Middle frontal gyrus (tissue), 1 donor: Measurements from ENCODE around the gene PAQR3.

ENCODE experiments used
- DNase-seq: peaks from one replicate; pipeline ENCODE4 v3.0.0-alpha.2; 2015; ENCODE audit warnings: low spot score; ENCODE audit errors: extremely low spot score

Gene PAQR3

GRCh38 chr4:78938868-78939666 is at the start of gene PAQR3:
TSS of gene PAQR3 (minus strand) at chr4:78939438. CDS start at chr4:78939224, 214 bp downstream.
- peak; percentile 82 for DNase-seq

- no peak for DNase-seq
These were observed 48.4 kb upstream of the PAQR3 start for GRCh38 chr4:78987683-78988082.

DNA sequence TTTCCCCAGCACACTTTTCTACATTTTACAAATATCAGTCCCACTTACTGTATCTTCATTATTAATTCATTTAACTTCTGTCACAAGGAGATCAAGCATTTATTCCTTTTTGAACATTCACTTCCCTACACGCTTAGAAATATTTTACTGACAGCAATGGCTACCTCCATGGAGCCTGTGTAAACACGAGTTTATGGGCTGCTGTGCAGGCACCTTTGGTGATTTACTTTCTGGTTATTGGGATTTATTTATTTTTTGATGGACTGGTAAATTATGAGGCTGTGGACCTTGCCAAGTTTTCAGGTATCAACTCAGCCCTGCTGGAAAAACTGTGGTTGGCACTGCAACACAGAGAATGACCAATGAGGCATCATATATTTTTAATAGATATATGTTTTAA is 45.4 kb upstream of the PAQR3 start:
- no peak for DNase-seq

DNA sequence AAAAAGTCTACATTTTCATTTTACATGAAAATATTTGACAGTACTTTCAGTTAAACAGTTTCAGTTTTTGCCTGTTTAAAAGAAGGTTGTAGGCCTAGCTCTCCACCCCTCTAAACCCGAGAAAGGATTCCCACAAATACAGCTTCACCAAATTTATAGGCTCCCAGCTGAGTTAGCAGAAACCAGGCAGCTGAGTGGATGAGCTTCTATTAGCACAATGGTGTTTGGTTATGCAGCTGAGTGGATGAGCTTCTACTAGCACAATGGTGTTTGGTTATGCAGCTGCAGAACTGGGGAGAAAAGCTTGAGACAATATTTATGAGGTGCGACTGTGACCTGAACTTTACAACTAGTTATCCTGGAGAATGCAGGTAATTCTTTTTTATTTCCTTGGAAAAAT is 36.6 kb upstream of the PAQR3 start:
- DNase-seq = no peak

GRCh38 chr4:78971776-78972175 is 32.5 kb upstream of the PAQR3 start:
- DNase-seq = no peak

GRCh38 chr4:78971326-78971725 is 32.1 kb upstream of the PAQR3 start:
- no peak for DNase-seq

- no peak for DNase-seq
These were observed 23.4 kb upstream of the PAQR3 start for GRCh38 chr4:78962597-78963115.

DNA sequence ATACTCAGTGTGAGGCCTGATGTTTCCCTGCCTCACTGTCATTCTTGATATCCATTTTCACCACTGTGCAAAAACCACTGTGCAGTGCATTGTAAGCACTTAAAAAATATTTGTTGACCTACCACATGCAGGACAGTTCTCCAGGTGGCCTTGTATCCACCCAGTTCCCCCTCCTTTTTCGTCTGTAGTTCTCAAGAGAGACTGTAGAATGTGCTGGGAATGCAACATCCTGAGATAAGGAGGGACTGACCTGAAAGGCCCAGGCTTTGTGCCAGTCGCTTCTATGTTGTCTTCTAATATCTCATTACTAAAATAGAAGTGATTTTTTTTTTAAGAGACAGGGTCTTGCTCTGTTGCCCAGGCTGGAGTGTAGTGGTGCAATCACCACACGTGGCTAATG is 21.7 kb upstream of the PAQR3 start:
- DNase-seq = no peak

GRCh38 chr4:78956975-78957374 is 17.7 kb upstream of the PAQR3 start:
- no peak for DNase-seq

DNA sequence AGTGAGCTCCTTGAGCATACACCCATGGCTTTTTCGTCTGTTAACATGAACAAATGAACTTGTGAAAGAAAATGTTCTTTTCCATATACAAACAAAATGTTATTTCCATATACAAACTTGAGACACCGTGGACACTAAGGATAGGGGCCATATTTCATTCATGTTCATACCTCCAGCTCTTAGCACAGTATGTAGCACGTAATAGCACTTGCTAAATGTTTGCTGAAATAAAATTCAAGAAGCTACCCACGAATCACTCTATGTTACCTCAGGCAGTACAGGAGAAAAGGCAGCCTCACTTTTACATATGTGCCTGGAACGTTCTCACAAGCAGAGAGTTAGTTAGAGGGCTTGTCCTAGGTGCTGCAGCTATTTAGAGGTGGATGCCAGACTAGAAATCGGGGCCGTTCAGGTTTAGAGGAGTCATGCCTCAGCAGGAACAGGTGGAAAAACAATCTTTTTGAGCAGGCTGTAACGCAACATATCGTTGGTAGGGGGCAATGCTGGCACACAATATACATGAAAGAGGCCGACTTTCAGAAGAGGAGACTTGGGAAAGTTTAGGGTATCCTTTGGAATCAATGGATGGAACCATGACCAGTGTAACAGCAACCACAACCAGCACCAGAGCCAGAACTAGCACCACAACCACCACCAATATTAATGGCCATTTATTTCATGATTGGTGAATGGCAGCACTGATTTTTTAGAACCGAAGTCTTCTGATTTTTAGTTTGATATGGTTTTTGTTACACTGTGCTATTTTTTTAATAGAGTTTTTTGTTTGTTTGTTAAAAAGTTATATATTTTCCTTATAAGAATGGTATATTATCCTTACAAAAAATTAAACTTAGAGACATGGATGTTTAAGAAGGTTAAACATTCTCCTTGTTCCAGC is 14.8 kb upstream of the PAQR3 start:
- no peak for DNase-seq

DNA sequence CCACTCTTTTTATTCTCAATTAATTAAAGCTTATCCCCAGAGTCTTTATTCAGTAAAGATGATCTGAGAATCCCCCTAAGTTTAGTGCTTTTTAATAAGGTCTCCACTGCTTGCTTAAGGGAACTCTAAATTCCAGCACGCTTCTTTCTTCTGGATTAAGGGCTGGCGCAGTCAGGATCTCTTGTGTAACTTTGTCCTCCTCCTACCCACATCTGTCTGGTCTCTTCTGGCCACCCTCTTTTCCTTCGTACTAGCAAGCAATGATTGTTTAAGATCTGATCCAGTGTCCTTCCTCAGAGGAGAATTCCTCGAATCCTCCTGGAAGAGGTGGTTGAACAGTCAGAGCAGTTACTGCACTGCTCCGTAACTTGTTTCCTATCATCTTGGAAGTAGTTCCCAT is 14.0 kb upstream of the PAQR3 start:
- DNase-seq = no peak

- no peak for DNase-seq
These were observed 12.7 kb upstream of the PAQR3 start for GRCh38 chr4:78951862-78952472.

- DNase-seq = no peak
These were observed 10.5 kb upstream of the PAQR3 start for GRCh38 chr4:78949735-78950134.

DNA sequence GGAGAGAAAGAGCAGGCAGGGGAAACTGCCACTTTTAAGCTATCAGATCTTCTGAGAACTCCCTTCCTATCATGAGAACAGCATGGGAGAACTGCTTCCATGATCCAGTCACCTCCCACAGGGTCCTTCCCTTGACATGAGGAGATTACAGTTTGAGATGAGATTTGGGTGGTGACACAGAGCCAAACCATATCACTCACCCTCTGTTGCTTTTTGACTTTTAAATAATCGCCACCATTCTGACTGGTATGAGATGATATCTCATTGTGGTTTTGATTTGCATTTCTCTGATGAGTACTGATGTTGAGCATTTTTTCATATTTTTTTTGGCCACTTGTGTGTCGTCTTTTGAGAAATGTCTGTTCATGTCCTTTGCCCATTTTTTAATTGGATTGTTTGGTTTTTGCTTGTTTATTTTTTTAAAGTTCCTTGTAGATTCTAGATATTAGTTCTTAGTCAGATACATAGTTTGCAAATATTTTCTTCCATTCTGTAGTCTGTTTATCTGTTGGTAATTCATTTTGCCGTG is 6.5 kb upstream of the PAQR3 start:
- DNase-seq = no peak

DNA sequence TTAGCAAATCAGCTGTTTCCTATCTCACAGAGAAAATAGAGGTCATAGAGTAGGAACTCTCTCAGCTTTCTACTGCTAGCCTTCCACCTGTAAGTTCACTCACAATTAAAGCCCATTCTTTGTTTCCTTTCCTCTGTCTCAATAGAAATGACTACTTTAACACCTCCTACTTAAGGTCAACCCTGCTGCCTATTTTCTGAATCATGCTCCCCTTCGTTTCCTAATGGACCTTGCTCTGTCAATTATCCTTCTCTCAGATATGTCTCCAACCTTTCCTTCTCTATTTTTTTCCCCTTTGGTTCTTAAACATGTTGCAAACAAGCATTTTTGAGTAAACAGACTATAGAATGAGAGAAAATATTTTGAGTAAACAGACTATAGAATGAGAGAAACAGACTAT is 5.1 kb upstream of the PAQR3 start:
- DNase-seq = no peak

GRCh38 chr4:78940752-78941151 is 1.5 kb upstream of the PAQR3 start:
- DNase-seq = no peak

DNA sequence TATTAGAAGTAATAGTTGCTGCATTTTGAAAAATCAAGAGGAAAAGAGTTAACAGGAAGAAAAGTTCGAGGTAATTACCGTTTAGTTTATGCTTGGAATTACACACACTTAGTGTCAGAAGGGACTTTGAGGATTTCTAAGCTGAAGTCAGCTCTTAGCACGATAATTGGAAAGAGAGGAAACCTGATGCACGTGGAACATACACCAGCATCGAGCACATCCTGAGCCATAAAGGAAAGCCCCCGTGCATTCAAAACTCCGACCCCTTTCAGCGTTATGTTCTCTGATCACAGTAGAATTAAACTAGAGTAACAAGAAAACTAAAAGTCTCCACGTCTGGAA is 400 bp upstream of the PAQR3 start:
- DNase-seq = no peak

GRCh38 chr4:78938474-78938867 is 767 bp downstream of the PAQR3 start:
- DNase-seq = no peak

DNA sequence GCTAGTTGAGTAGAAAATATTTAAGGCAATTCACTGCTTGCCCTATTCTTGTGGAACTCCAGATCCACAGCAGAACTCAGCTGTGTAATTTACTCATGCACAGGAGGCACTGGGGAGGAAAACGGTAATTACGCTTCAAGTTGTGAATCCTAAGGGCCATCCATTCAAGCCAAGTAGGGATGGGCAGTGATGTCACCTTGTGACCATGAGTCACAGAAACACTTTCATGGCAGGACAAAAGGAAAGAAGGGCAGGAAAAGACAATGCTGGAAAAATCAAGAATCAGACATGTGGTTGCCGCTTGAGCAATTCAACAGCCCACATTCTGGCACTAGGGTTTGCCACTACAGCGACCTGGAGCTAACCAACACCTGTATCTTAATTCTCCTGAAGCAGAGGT is 1.4 kb downstream of the PAQR3 start:
- no peak for DNase-seq

DNA sequence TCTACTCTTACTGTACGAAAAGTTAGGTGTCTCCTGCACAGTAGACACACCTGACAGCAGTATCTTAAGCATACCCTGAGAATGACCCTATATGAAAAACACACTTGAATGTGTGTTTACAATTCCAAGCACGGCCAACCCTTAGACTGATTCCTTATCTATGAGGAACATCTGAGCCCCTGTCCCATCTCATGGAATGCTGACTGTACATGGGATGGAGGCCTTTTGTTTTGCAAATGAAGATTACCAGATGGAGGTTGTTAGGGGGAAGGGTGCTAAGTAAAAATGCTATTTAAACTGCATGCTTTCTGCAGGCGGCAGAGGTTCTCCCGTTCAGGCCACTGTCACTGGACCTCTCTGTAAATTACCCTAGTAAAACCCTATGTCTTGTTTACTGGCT is 2.2 kb downstream of the PAQR3 start:
- no peak for DNase-seq

DNA sequence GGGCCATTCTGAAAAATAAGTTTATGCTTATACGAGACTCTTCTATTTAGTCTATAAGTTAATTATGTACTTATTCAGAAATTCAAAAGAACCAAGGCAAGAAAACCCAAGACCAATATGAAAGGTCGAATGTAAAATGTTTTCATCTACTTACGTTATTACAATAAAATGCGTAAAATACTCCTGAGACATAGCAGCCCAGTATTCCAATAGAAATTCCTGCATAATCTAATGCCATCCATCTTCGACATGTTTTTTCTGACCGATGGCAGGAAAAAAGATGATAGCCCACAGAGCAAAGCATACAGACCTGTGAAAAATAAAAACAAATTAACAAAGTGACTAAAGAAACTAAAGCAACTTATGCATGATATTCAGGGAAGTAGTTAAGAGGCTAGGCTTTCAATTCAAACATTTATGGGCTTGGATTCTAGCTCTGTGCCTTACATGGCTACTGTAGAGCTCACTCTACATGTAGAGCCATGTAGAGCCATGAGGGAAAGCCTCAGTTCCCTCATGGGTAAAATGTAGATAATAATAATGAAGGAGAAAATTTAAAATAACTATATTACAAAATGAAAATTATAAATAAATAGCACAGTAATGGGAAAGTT is 9.1 kb downstream of the PAQR3 start:
- no peak for DNase-seq
